Femur (tissue), 1 donor: ENCODE results near the gene SGMS1.
"Not testable (repeated sequence)": the region's sequence is repeated elsewhere in the genome, so short reads cannot be mapped to it uniquely, and the experiment has no call there.

Experiments used
- DNase-seq: peaks from one replicate; pipeline ENCODE4 v3.0.0-alpha.2; 2017

Gene SGMS1

GRCh38 chr10:50392426-50392825, 231.3 kb downstream of the SGMS1 start:
- no peak for DNase-seq

GRCh38 chr10:50390302-50390701, 233.5 kb downstream of the SGMS1 start:
- DNase-seq: no peak

- no peak for DNase-seq
These were observed 235.6 kb downstream of the SGMS1 start for GRCh38 chr10:50388181-50388580.

GRCh38 chr10:50387732-50388073, 236.1 kb downstream of the SGMS1 start:
- no peak for DNase-seq

GRCh38 chr10:50387007-50387731, 236.6 kb downstream of the SGMS1 start:
- DNase-seq: no peak

- no peak for DNase-seq
These were observed 238.1 kb downstream of the SGMS1 start for GRCh38 chr10:50385624-50386023.

- no peak for DNase-seq
These were observed 238.9 kb downstream of the SGMS1 start for GRCh38 chr10:50384898-50385297.

- DNase-seq: no peak
These were observed 239.5 kb downstream of the SGMS1 start for GRCh38 chr10:50384238-50384637.

GRCh38 chr10:50382576-50383023, 241.2 kb downstream of the SGMS1 start:
- DNase-seq: no peak

- DNase-seq: no peak
These were observed 242.1 kb downstream of the SGMS1 start for GRCh38 chr10:50381642-50382041.

GRCh38 chr10:50379616-50380015, 244.1 kb downstream of the SGMS1 start:
- DNase-seq: no peak

GRCh38 chr10:50375745-50376144, 248.0 kb downstream of the SGMS1 start:
- no peak for DNase-seq

- no peak for DNase-seq
These were observed 248.7 kb downstream of the SGMS1 start for GRCh38 chr10:50375051-50375452.

GRCh38 chr10:50373821-50374501, 249.8 kb downstream of the SGMS1 start:
- no peak for DNase-seq

- no peak for DNase-seq
These were observed 253.8 kb downstream of the SGMS1 start for GRCh38 chr10:50369931-50370330.

GRCh38 chr10:50367732-50368131, 256.0 kb downstream of the SGMS1 start:
- no peak for DNase-seq

- not testable (repeated sequence) for DNase-seq
These were observed 257.3 kb downstream of the SGMS1 start for GRCh38 chr10:50366421-50366820.

GRCh38 chr10:50364730-50365129, 259.0 kb downstream of the SGMS1 start:
- not testable (repeated sequence) for DNase-seq

- DNase-seq: no peak
These were observed 261.1 kb downstream of the SGMS1 start for GRCh38 chr10:50362547-50363125.

- DNase-seq: no peak
These were observed 261.8 kb downstream of the SGMS1 start for GRCh38 chr10:50361946-50362345.

GRCh38 chr10:50360077-50360850, 263.5 kb downstream of the SGMS1 start:
- no peak for DNase-seq

- no peak for DNase-seq
These were observed 264.6 kb downstream of the SGMS1 start for GRCh38 chr10:50358925-50359687.

GRCh38 chr10:50358411-50358810, 265.3 kb downstream of the SGMS1 start:
- DNase-seq: no peak
